Thyroid gland (tissue), 4 donors: Measurements from ENCODE around the gene COG6.

Experiments
- CTCF ChIP-seq, 6 experiments: fragments of 200-600 bp in 3 of 6; fragments of 450-650 bp in 3 of 6; sonication (generic) in 3 of 6; IDR thresholded peaks; one replicate each; pipeline ENCODE4 v1.5.1; 2016 to 2019; ENCODE audit warnings: antibody characterized with exemption in 6 of 6, mild to moderate bottlenecking in 2 of 6, inconsistent platforms in 1 of 6, moderate library complexity in 1 of 6
- POLR2A ChIP-seq, 2 donors: fragments of 450-650 bp; IDR thresholded peaks; one replicate each; pipeline ENCODE4 v1.6.1; 2017; ENCODE audit warnings: antibody characterized with exemption in 2 of 2, mild to moderate bottlenecking in 2 of 2, moderate library complexity in 1 of 2

- no peak for TF ChIP-seq POLR2A (IDR thresholded peaks at IDR 0.05)
- TF ChIP-seq CTCF (IDR thresholded peaks at IDR 0.05) = no peak
Observed at GRCh38 chr13:39605677-39606320, 49.7 kb upstream of the COG6 start.
